ENCODE measurements around the gene BANF2.

DNA sequence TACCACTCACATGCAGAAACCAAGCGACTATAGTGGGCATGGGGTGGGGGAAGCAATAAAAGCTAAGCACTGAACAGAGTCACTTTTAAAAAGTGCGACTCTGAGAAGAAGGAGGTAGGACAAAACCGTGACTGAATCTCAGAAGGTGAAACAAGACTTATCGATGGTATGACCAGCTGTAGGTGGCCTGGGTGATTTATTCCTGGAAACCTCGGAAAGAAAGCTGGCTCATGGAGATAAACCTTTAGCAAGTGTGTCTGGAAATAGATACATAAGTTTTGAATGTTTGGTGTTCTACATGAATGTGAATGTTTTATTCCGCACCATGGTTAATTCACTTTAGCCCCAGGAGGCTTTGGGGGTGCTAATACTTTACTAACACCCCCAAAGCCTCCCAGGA, 43.9 kb downstream of the BANF2 start:
- TF ChIP-seq, protein P1, sequence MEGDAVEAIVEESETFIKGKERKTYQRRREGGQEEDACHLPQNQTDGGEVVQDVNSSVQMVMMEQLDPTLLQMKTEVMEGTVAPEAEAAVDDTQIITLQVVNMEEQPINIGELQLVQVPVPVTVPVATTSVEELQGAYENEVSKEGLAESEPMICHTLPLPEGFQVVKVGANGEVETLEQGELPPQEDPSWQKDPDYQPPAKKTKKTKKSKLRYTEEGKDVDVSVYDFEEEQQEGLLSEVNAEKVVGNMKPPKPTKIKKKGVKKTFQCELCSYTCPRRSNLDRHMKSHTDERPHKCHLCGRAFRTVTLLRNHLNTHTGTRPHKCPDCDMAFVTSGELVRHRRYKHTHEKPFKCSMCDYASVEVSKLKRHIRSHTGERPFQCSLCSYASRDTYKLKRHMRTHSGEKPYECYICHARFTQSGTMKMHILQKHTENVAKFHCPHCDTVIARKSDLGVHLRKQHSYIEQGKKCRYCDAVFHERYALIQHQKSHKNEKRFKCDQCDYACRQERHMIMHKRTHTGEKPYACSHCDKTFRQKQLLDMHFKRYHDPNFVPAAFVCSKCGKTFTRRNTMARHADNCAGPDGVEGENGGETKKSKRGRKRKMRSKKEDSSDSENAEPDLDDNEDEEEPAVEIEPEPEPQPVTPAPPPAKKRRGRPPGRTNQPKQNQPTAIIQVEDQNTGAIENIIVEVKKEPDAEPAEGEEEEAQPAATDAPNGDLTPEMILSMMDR (IDR thresholded peaks at IDR 0.05; ENCODE audit: low read depth, low read length, missing input control): no peak
- TF ChIP-seq, protein P2, sequence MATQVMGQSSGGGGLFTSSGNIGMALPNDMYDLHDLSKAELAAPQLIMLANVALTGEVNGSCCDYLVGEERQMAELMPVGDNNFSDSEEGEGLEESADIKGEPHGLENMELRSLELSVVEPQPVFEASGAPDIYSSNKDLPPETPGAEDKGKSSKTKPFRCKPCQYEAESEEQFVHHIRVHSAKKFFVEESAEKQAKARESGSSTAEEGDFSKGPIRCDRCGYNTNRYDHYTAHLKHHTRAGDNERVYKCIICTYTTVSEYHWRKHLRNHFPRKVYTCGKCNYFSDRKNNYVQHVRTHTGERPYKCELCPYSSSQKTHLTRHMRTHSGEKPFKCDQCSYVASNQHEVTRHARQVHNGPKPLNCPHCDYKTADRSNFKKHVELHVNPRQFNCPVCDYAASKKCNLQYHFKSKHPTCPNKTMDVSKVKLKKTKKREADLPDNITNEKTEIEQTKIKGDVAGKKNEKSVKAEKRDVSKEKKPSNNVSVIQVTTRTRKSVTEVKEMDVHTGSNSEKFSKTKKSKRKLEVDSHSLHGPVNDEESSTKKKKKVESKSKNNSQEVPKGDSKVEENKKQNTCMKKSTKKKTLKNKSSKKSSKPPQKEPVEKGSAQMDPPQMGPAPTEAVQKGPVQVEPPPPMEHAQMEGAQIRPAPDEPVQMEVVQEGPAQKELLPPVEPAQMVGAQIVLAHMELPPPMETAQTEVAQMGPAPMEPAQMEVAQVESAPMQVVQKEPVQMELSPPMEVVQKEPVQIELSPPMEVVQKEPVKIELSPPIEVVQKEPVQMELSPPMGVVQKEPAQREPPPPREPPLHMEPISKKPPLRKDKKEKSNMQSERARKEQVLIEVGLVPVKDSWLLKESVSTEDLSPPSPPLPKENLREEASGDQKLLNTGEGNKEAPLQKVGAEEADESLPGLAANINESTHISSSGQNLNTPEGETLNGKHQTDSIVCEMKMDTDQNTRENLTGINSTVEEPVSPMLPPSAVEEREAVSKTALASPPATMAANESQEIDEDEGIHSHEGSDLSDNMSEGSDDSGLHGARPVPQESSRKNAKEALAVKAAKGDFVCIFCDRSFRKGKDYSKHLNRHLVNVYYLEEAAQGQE (IDR thresholded peaks at IDR 0.05): no peak
- TF ChIP-seq, protein P3, sequence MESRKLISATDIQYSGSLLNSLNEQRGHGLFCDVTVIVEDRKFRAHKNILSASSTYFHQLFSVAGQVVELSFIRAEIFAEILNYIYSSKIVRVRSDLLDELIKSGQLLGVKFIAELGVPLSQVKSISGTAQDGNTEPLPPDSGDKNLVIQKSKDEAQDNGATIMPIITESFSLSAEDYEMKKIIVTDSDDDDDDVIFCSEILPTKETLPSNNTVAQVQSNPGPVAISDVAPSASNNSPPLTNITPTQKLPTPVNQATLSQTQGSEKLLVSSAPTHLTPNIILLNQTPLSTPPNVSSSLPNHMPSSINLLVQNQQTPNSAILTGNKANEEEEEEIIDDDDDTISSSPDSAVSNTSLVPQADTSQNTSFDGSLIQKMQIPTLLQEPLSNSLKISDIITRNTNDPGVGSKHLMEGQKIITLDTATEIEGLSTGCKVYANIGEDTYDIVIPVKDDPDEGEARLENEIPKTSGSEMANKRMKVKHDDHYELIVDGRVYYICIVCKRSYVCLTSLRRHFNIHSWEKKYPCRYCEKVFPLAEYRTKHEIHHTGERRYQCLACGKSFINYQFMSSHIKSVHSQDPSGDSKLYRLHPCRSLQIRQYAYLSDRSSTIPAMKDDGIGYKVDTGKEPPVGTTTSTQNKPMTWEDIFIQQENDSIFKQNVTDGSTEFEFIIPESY (IDR thresholded peaks at IDR 0.05): no peak
- TF ChIP-seq, protein P4, sequence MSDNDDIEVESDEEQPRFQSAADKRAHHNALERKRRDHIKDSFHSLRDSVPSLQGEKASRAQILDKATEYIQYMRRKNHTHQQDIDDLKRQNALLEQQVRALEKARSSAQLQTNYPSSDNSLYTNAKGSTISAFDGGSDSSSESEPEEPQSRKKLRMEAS (IDR thresholded peaks at IDR 0.05): no peak
- TF ChIP-seq EGR1 (IDR thresholded peaks at IDR 0.05; ENCODE audit: low read depth in 2 of 2) (no peak), YY1 (IDR thresholded peaks at IDR 0.05) (no peak), TAF1 (conservative IDR thresholded peaks at IDR 0.05) (no peak), JUND (IDR thresholded peaks at IDR 0.05) (no peak), FOXA2 (IDR thresholded peaks at IDR 0.05) (no peak), SP1 (IDR thresholded peaks at IDR 0.05) (no peak), GABPA (IDR thresholded peaks at IDR 0.05 in 1 of 2, conservative IDR thresholded peaks at IDR 0.05 in 1 of 2) (no peak), RAD21 (IDR thresholded peaks at IDR 0.05) (no peak), HNF4G (IDR thresholded peaks at IDR 0.05) (no peak)
- TF ChIP-seq, protein P5, sequence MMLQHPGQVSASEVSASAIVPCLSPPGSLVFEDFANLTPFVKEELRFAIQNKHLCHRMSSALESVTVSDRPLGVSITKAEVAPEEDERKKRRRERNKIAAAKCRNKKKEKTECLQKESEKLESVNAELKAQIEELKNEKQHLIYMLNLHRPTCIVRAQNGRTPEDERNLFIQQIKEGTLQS (IDR thresholded peaks at IDR 0.05): no peak

Data from liver (tissue), 3 donors.